NT2/D1 (cell line): ENCODE results near the gene DOCK9.

Experiments
- DNase-seq: peaks from one replicate; pipeline ENCODE4 v3.0.0-alpha.2; 2011; ENCODE audit warnings: low read depth, low spot score
- H3K27me3 ChIP-seq: 2 replicates; pipeline ENCODE4 v1.6.0; 2011; ENCODE audit warnings: mild to moderate bottlenecking; ENCODE audit not compliant: insufficient read length, insufficient read depth
- H3K36me3 ChIP-seq: 2 replicates; pipeline ENCODE4 v1.6.1; 2011; ENCODE audit warnings: mild to moderate bottlenecking, low read length, mixed read lengths; ENCODE audit not compliant: insufficient read depth, insufficient read length
- H3K4me1 ChIP-seq: 2 replicates; pipeline ENCODE4 v1.5.1; 2011; ENCODE audit not compliant: insufficient read depth, insufficient read length
- H3K4me3 ChIP-seq: 2 replicates; pipeline ENCODE4 v1.5.1; 2011; ENCODE audit warnings: low read depth; ENCODE audit not compliant: insufficient read length
- H3K9ac ChIP-seq: 2 replicates; pipeline ENCODE4 v1.6.0; 2011; ENCODE audit warnings: low read depth; ENCODE audit not compliant: insufficient read length
- H3K9me3 ChIP-seq: 2 replicates; pipeline ENCODE4 v1.5.1; 2011; ENCODE audit warnings: mild to moderate bottlenecking, low read length; ENCODE audit not compliant: insufficient read depth
- SUZ12 ChIP-seq: IDR thresholded peaks from 2 replicates; pipeline ENCODE4 v1.6.1; 2011; ENCODE audit not compliant: insufficient read length, insufficient read depth; ENCODE audit errors: extremely low read depth
- YY1 ChIP-seq: IDR thresholded peaks from 2 replicates; pipeline ENCODE4 v1.6.1; 2011; ENCODE audit not compliant: insufficient read length, insufficient read depth
- ZNF274 ChIP-seq: IDR thresholded peaks from 2 replicates; pipeline ENCODE4 v1.6.1; 2011; ENCODE audit warnings: mild to moderate bottlenecking, low read depth, low read length

Gene DOCK9

GRCh38 chr13:98972627-98973026 is 5.2 kb downstream of the DOCK9 start:
- Histone ChIP-seq H3K9me3 (no peaks in the 10 kb centered on the region), H3K36me3 (no peaks in the 10 kb centered on the region), H3K27me3 (no peaks in the 10 kb centered on the region), H3K4me1 (peaks cover 4% of the 10 kb centered on the region), H3K4me3 (no peak overlapping the region), H3K9ac (no peak overlapping the region)
- DNase-seq = peak; percentile 30
- TF ChIP-seq SUZ12 (no peak), YY1 (no peak), ZNF274 (no peak)

- Histone ChIP-seq H3K27me3 (no peaks in the 10 kb centered on the region), H3K4me3 (no peak overlapping the region), H3K4me1 (peaks cover 2% of the 10 kb centered on the region), H3K36me3 (no peaks in the 10 kb centered on the region), H3K9me3 (no peaks in the 10 kb centered on the region), H3K9ac (no peak overlapping the region)
- no peak for TF ChIP-seq YY1
- no peak for TF ChIP-seq ZNF274
- no peak for TF ChIP-seq SUZ12
- no peak for DNase-seq
Measured at GRCh38 chr13:98972059-98972458, 5.8 kb downstream of the DOCK9 start.

DNA sequence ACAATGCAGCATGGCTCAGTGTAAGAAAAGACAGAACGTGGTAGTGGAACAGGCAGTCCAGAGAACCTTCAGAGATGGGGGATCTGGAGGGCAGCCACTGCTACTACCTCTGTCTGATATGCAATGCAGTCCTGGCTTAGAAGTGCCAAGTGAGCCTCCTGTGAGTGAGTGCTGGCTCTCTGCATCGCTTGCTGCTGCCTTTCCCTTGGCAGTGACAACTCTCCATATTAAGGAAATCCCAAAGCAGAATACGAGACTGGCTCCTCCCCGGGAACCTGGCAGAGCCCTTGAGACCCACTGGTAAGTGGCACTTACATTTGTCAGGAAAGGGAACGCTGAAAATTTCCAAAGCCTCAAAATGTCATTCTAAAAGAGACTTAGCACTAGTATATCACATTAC is 7.5 kb downstream of the DOCK9 start:
- Histone ChIP-seq H3K27me3 (no peaks in the 10 kb centered on the region), H3K4me1 (peaks cover 2% of the 10 kb centered on the region), H3K9me3 (no peaks in the 10 kb centered on the region), H3K36me3 (no peaks in the 10 kb centered on the region), H3K9ac (no peak overlapping the region), H3K4me3 (no peak overlapping the region)
- no peak for TF ChIP-seq ZNF274
- no peak for TF ChIP-seq YY1
- TF ChIP-seq SUZ12 = no peak
- DNase-seq = no peak

GRCh38 chr13:98967491-98967890 is 10.4 kb downstream of the DOCK9 start:
- no peak overlapping the region for H3K4me3 ChIP-seq
- H3K27me3 ChIP-seq = no peaks in the 10 kb centered on the region
- DNase-seq = no peak
- H3K36me3 ChIP-seq = no peaks in the 10 kb centered on the region
- H3K9me3 ChIP-seq = no peaks in the 10 kb centered on the region; the same call in 1 of the 2 replicates
- no peaks in the 10 kb centered on the region for H3K4me1 ChIP-seq
- no peak overlapping the region for H3K9ac ChIP-seq
- TF ChIP-seq YY1 (no peak), ZNF274 (no peak), SUZ12 (no peak)

- Histone ChIP-seq H3K27me3 (no peaks in the 10 kb centered on the region), H3K9me3 (no peaks in the 10 kb centered on the region; the same call in 1 of the 2 replicates), H3K9ac (no peak overlapping the region), H3K4me1 (no peaks in the 10 kb centered on the region), H3K4me3 (no peak overlapping the region), H3K36me3 (no peaks in the 10 kb centered on the region)
- no peak for DNase-seq
- TF ChIP-seq YY1 (no peak), SUZ12 (no peak), ZNF274 (no peak)
Measured at GRCh38 chr13:98966019-98966418, 11.8 kb downstream of the DOCK9 start.

- Histone ChIP-seq H3K4me3 (no peak overlapping the region), H3K36me3 (no peaks in the 10 kb centered on the region), H3K27me3 (no peaks in the 10 kb centered on the region), H3K9me3 (no peaks in the 10 kb centered on the region; the same call in 1 of the 2 replicates), H3K9ac (no peak overlapping the region), H3K4me1 (no peaks in the 10 kb centered on the region)
- TF ChIP-seq YY1 = no peak
- TF ChIP-seq ZNF274 = no peak
- no peak for TF ChIP-seq SUZ12
- no peak for DNase-seq
Measured at GRCh38 chr13:98965325-98965724, 12.5 kb downstream of the DOCK9 start.

GRCh38 chr13:98963917-98964316 is 13.9 kb downstream of the DOCK9 start:
- Histone ChIP-seq H3K9ac (no peak overlapping the region), H3K4me3 (no peak overlapping the region), H3K4me1 (no peaks in the 10 kb centered on the region), H3K27me3 (no peaks in the 10 kb centered on the region), H3K9me3 (no peaks in the 10 kb centered on the region; the same call in 1 of the 2 replicates), H3K36me3 (no peaks in the 10 kb centered on the region)
- no peak for DNase-seq
- TF ChIP-seq SUZ12 = no peak
- no peak for TF ChIP-seq YY1
- TF ChIP-seq ZNF274 = no peak
